Inflammatory macrophage treated with lipopolysaccharide for 1 hour (primary cell): ENCODE data around the gene GGCX.
"Not testable (repeated sequence)": the region's sequence is repeated elsewhere in the genome, so short reads cannot be mapped to it uniquely, and the experiment has no call there.

Experiments
- DNase-seq, 2 donors: peaks; one replicate each; pipeline ENCODE4 v3.0.0-alpha.2; 2020 to 2022

GGCX gene

GRCh38 chr2:85561280-85562212 lies at the start of gene GGCX:
Gene GGCX, minus strand, starts transcription at chr2:85561493. Its CDS starts 65 bp downstream, at chr2:85561428.
- DNase-seq = peak; percentile 92 to 96

- DNase-seq = no peak
Measured at GRCh38 chr2:85607268-85608215, 46.2 kb upstream of the GGCX start.

- no peak for DNase-seq
Measured at GRCh38 chr2:85606116-85606455, 44.8 kb upstream of the GGCX start.

DNA sequence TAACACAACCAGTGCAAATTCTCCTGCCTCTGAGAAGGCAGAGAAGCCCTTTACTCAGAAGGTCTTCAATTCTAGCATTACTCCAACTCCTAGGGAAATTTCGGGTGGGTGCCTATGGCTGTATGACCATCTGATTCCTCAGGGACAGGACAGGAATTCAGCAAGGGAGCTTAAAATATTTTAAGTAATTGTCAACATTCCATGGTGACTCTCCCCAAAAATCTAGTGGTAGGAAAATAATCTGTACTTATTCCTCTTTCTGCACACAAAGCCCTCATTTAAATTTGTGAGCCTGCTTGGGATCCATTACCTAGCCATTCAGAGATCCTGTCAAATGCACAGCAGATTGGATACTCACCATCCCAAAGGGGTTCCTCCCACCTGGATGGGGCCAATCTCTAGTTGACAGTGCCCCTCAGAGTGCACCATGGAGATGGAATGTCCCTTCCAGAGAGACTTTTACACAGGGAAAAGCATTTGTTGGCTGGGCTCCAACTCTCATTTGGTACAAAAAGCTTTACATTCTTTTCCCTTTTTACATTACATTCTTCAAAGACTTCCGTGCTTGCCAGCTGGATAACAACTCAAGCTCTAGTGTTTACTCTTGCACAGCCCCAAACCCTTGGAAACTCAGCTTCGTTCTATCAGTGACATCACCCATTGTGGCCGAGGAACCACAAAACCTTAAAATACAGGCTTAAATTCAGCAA lies 44.3 kb upstream of the GGCX start:
- DNase-seq = no peak

DNA sequence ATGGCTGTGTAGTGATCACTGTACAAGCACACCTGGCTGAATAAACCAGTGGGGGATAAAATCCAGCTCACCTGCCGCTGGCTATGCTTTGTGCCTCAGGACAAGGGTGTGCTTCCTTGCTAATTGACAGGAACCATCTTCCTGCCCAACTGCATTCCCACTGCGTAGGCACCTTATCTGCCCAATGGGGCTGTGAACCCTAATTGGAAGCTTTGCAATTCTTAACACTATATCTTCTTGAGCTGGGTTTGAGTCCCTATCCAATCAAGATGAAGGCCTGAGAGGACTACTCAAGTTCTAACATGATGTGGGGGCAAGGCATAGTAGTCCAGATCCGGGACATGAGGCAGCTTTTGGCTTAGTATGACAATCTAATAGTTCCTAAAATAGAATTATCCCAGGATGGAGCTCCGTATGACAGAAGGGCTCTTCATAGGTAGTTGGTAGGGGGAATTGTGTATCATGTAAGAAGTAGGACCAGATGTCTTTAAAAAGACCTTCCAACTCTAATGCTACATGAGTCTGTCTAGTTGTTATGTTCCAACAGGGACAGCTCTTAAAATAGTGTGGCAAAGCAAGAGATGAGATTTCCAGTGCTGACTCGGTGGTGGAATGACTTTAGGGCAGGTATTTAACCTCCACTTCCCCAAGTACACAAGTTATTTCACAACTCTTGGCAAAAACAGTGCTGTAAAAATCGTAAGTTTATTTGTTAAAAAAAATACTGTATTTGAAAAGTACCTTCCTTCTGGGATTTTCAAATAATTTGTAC lies 43.5 kb upstream of the GGCX start:
- DNase-seq = no peak

GRCh38 chr2:85604133-85604444 lies 42.8 kb upstream of the GGCX start:
- not testable (repeated sequence) for DNase-seq

- DNase-seq = peak; percentile 92
Measured at GRCh38 chr2:85602476-85603234, 41.4 kb upstream of the GGCX start, which contains the start of gene TMEM150A. Gene TMEM150A, minus strand, starts transcription at chr2:85602698. Its CDS starts 750 bp downstream, at chr2:85601948.

GRCh38 chr2:85601771-85602475 lies 40.6 kb upstream of the GGCX start:
- DNase-seq = no peak

DNA sequence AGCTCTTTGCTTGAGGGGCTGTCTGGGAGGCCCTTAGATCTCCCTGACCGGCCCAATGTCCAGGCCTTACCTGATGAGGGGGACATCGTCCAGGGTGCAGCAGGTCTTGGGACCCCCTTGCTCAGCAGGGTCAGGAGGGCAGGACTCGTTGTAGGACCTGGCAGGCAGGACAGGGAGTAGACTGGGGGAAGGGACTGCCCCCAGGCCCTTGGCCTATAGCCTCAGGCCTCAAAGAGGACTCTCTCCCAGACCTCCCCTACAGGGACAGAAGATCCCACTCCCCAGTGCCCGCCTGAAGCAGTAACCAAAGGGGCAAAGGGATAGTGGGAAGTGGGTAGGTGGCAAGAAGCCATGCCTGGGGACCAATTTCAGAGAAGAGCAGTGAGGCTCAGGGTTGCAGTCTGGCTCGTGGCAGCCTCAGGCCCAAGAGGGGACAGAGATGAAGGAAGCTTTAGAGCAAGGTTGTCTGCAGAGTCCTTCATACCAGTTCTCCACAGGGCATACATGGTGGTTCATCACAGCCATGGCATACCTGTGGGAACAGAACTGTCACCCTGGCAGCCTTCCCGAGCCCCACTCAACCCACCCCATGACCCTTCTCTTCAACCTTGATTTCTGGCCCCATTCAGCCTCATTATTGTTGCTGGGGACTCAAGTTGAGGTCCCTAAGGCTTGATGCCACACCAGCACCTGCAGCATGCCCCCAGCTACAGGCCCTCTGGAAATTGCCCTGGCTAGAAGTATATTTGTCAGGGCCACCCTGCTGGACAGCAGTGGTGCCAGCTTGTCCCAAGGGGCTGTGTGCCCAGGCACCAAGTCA lies 39.9 kb upstream of the GGCX start:
- no peak for DNase-seq

- no peak for DNase-seq
Measured at GRCh38 chr2:85600235-85600575, 38.9 kb upstream of the GGCX start.

GRCh38 chr2:85599468-85600234 lies 38.4 kb upstream of the GGCX start:
- DNase-seq = no peak

GRCh38 chr2:85598594-85599340 lies 37.5 kb upstream of the GGCX start:
- no peak for DNase-seq

DNA sequence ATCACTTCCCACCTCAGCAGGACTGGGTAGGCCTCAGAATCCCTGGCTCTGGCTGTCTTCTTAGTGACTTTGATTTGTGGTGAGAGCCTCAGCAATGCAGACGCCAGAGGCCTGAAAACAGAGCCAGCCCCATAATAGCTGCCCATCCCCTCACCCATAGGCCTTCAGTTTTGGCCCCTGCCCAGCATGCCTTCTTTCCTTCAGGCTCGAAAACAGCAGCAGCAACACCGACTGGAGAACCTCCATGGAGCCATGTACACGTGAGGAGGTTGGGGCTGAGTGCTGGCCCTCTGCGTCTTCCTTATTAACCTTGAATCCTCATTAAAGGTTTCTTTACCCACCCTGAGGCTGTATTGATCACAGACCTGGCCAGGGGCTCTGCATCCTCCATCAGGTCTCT lies 35.9 kb upstream of the GGCX start:
- DNase-seq = no peak

GRCh38 chr2:85596486-85597143 lies 35.3 kb upstream of the GGCX start:
- DNase-seq = no peak

DNA sequence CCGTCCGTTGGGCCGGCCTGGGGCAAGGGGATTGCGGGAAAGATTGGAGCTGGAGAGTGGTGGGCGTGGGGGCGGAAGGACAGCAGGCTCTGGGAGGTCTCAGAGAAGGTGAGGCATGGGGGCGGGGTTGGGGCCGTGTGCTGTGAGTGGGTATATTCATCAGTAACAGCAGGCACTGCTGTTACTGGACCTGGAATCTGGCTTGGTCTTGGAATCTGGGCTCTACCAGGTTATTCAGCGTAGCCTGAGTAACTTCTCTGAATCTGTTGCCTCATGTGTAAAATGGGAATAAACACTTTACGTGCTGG lies 34.7 kb upstream of the GGCX start:
- no peak for DNase-seq

- peak; percentile 95 to 99 for DNase-seq
Measured at GRCh38 chr2:85595301-85596025, 34.2 kb upstream of the GGCX start, which contains the start of gene RNF181. Gene RNF181, plus strand, starts transcription at chr2:85595745. Its CDS starts 19 bp downstream, at chr2:85595764.

DNA sequence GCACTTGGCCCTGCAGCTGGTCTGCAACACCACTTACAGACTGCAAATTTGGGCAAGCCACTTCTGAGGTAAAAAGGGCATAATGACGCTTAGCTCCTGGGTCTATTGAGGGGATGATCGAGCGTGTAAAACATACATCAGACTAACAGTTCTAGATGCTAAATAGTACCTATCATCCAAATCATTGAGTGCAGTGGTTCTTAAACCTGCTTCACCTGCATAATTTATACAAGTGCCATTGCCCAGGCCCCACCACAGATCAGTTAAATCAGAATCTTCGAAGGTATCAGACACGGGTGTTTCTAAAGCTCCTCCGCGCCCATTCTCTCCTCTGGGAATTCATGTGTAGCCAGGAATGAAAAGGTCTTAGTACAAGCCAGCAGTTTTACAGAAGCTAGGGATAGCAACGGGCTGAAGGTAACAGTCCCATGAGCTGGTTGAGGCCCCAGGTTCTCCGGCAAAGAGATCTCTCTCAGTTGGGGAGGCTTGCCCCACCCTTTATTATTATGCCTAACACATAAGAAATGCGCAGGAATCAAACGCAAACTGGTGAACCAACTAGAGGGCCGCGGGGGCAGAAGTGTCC lies 33.5 kb upstream of the GGCX start:
- DNase-seq = no peak
